HepG2 (cell line): ENCODE data around the gene HIBADH. TPM values are rescaled to one million over a fixed set of nuclear protein-coding genes. Genes with fewer than 3 reads are reported as not detected.

Source experiments
- ATAC-seq: fragments of 200-7000 bp; cut with Tn5 transposase; 3 replicates; pipeline ENCODE4 v1.9.1; 2020; ENCODE audit warnings: mild to moderate bottlenecking, moderate library complexity
- BruUV-seq: library from RNA; stranded (reverse); fragments of 400-500 nt; replicated peaks from 2 replicates; lab custom pipeline; 2021; lab: Mats Ljungman, UMichigan
- CTCF ChIA-PET: fragments of 300-600 bp; formaldehyde crosslinking; extraction: SDS; loops from one replicate; lab custom pipeline; 2021; ENCODE audit warnings: low total read pairs, inconsistent platforms, low intra/inter-chr PET ratio; lab: Yijun Ruan, JAX
- POLR2A ChIA-PET: fragments of 350-600 bp; sonication (Branson Sonifier 250); formaldehyde crosslinking; loops from one replicate; lab custom pipeline; 2020; ENCODE audit warnings: antibody characterized with exemption, inconsistent platforms; lab: Yijun Ruan, JAX
- DNase-seq: peaks from one replicate; pipeline ENCODE4 v3.0.0-alpha.2; 2015; ENCODE audit warnings: low spot score
- FAIRE-seq: peaks from 3 replicates; lab custom pipeline; 2011; peaks lifted over from hg19 to GRCh38; lab: Jason Lieb, UNC
- H2AFZ ChIP-seq: one replicate; pipeline ENCODE4 v1.6.1; 2011; ENCODE audit warnings: low read length, inconsistent platforms
- H3K27ac ChIP-seq: fragments of 300-600 bp; 3 replicates; pipeline ENCODE4 v1.8.0; 2011; ENCODE audit warnings: mixed run types, mild to moderate bottlenecking, mixed read lengths, low read length, inconsistent platforms; ENCODE audit not compliant: insufficient read depth; ENCODE audit errors: extremely low read length
- H3K27me3 ChIP-seq, 2 experiments: fragments of 200-600 bp in 1 of 2; 2 replicates in 1 of 2; 3 replicates in 1 of 2; pipeline versions ENCODE4 v1.6.0 to v1.8.0; 2011; ENCODE audit warnings: low read length in 2 of 2, mild to moderate bottlenecking in 2 of 2, moderate library complexity in 2 of 2, inconsistent platforms in 1 of 2; ENCODE audit not compliant: insufficient read depth in 2 of 2, control insufficient read depth in 1 of 2
- H3K36me3 ChIP-seq, 2 experiments: fragments of 200-600 bp in 1 of 2; replicated peaks in 1 of 2; 2 replicates in 1 of 2; 3 replicates in 1 of 2; pipeline versions ENCODE4 v1.5.1 to v1.8.0; 2011; ENCODE audit warnings: low read length in 2 of 2, inconsistent platforms in 1 of 2; ENCODE audit not compliant: insufficient read depth in 2 of 2, control insufficient read depth in 1 of 2
- H3K4me1 ChIP-seq: 2 replicates; pipeline ENCODE4 v1.5.1; 2012; ENCODE audit warnings: low read length, inconsistent platforms; ENCODE audit not compliant: insufficient read depth
- H3K4me2 ChIP-seq: 2 replicates; pipeline ENCODE4 v1.6.0; 2011; ENCODE audit warnings: low read depth, low read length, inconsistent platforms
- H3K4me3 ChIP-seq, 3 experiments: fragments of 200-600 bp in 1 of 3; sonication (generic), shearing (Covaris generic) in 1 of 3; replicated peaks in 1 of 3; 2 replicates each; pipeline ENCODE4 v1.5.1; 2011 to 2016; ENCODE audit warnings: low read length in 3 of 3, inconsistent platforms in 2 of 3, low read depth in 2 of 3, mild to moderate bottlenecking in 2 of 3, control low read depth in 1 of 3, mixed read lengths in 1 of 3; ENCODE audit not compliant: insufficient read depth in 1 of 3
- H3K79me2 ChIP-seq: one replicate; pipeline ENCODE4 v1.6.1; 2011; ENCODE audit warnings: low read length, inconsistent platforms; ENCODE audit not compliant: insufficient read depth
- H3K9ac ChIP-seq: 2 replicates; pipeline ENCODE4 v1.6.0; 2011; ENCODE audit warnings: mild to moderate bottlenecking, low read depth, low read length, inconsistent platforms; ENCODE audit not compliant: insufficient read depth
- H3K9me3 ChIP-seq: 2 replicates; pipeline ENCODE4 v1.5.1; 2012; ENCODE audit warnings: mild to moderate bottlenecking, low read length
- H4K20me1 ChIP-seq: 2 replicates; pipeline ENCODE4 v1.6.0; 2011; ENCODE audit warnings: inconsistent platforms, mild to moderate bottlenecking, low read length, moderate library complexity; ENCODE audit not compliant: insufficient read depth
- ATF2 ChIP-seq: sonication (generic); formaldehyde crosslinking; IDR thresholded peaks from 2 replicates; pipeline ENCODE4 v1.4.0; 2020; ENCODE audit warnings: missing genetic modification reagents
- HOXA5 ChIP-seq: sonication (generic); formaldehyde crosslinking; IDR thresholded peaks from 2 replicates; pipeline ENCODE4 v1.4.0; 2020; ENCODE audit warnings: missing genetic modification reagents
- HOXA7 ChIP-seq: sonication (generic); formaldehyde crosslinking; IDR thresholded peaks from 2 replicates; pipeline ENCODE4 v1.8.1; 2022; ENCODE audit warnings: mild to moderate bottlenecking, missing genetic modification reagents, moderate library complexity
- KAT7 ChIP-seq: IDR thresholded peaks from 2 replicates; pipeline ENCODE4 v1.6.1; 2018; ENCODE audit warnings: borderline replicate concordance, missing compliant biosample characterization
- KLF15 ChIP-seq: sonication (generic); formaldehyde crosslinking; IDR thresholded peaks from 2 replicates; pipeline ENCODE4 v1.8.1; 2023; ENCODE audit warnings: borderline replicate concordance, mild to moderate bottlenecking, inconsistent platforms, missing genetic modification reagents, mixed read lengths
- MAF1 ChIP-seq: sonication (generic); formaldehyde crosslinking; IDR thresholded peaks from 2 replicates; pipeline ENCODE4 v1.5.0; 2020; ENCODE audit warnings: missing genetic modification reagents, borderline replicate concordance
- MIXL1 ChIP-seq: IDR thresholded peaks from 2 replicates; pipeline ENCODE4 v1.6.1; 2016
- MTF1 ChIP-seq: sonication (generic); formaldehyde crosslinking; IDR thresholded peaks from 2 replicates; pipeline ENCODE4 v1.5.0; 2020; ENCODE audit warnings: missing genetic modification reagents
- PBX2 ChIP-seq: IDR thresholded peaks from 2 replicates; pipeline ENCODE4 v1.6.1; 2016; ENCODE audit warnings: control low read depth
- SOX6 ChIP-seq, 2 experiments: fragments of 450-650 bp in 1 of 2; sonication (generic) in 1 of 2; formaldehyde crosslinking in 1 of 2; IDR thresholded peaks; 2 replicates each; pipeline versions ENCODE4 v1.4.0 to v1.6.1; 2017 to 2020; ENCODE audit warnings: antibody characterized with exemption in 1 of 2, mild to moderate bottlenecking in 1 of 2, missing genetic modification reagents in 1 of 2
- TBX2 ChIP-seq: sonication (generic); formaldehyde crosslinking; IDR thresholded peaks from 2 replicates; pipeline ENCODE4 v1.5.0; 2020; ENCODE audit warnings: missing genetic modification reagents, mild to moderate bottlenecking, borderline replicate concordance
- XRCC5 ChIP-seq: fragments of 200-400 bp; formaldehyde crosslinking; optimal IDR thresholded peaks from 2 replicates; pipeline ENCODE3; 2017; ENCODE audit warnings: mild to moderate bottlenecking, low read length
- ZNF292 ChIP-seq: sonication (generic); formaldehyde crosslinking; IDR thresholded peaks from 2 replicates; pipeline ENCODE4 v1.8.1; 2022; ENCODE audit warnings: mild to moderate bottlenecking, low read depth, missing genetic modification reagents, borderline replicate concordance
- ZNF441 ChIP-seq: sonication (generic); formaldehyde crosslinking; IDR thresholded peaks from 2 replicates; pipeline ENCODE4 v1.7.0; 2021; ENCODE audit warnings: missing genetic modification reagents, borderline replicate concordance
- ZNF704 ChIP-seq: sonication (generic); formaldehyde crosslinking; IDR thresholded peaks from 2 replicates; pipeline ENCODE4 v1.8.1; 2023; ENCODE audit warnings: mild to moderate bottlenecking, inconsistent platforms, moderate library complexity, missing genetic modification reagents, borderline replicate concordance
- ZNF770 ChIP-seq: sonication (generic); formaldehyde crosslinking; IDR thresholded peaks from 2 replicates; pipeline ENCODE4 v1.5.0; 2020; ENCODE audit warnings: mild to moderate bottlenecking, missing genetic modification reagents
- ZSCAN20 ChIP-seq: sonication (generic); formaldehyde crosslinking; IDR thresholded peaks from 2 replicates; pipeline ENCODE4 v1.4.0; 2020; ENCODE audit warnings: missing genetic modification reagents, mild to moderate bottlenecking, borderline replicate concordance
- WGBS: methylation state at CpG from one replicate; pipeline ENCODE4 v1.1.6; 2017; ENCODE audit warnings: low lambda C conversion rate; 5-methylcytosine and 5-hydroxymethylcytosine counted together
- in situ Hi-C: cut with HindIII; loops from 2 replicates; pipeline ENCODE4 v1.10.0; 2017; ENCODE audit warnings: low pct_unique_long_range_greater_than_20kb; ENCODE audit not compliant: extremely low pct_ligation_motif_present
- intact Hi-C: fragments of 100-400 bp; cut with micrococcal nuclease; formaldehyde crosslinking; loops from one replicate; pipeline ENCODE4 v1.10.0; 2022; ENCODE audit not compliant: unreplicated experiment
- polyA plus RNA-seq, 8 experiments: library from polyadenylated mRNA; depleted of rRNA in 3 of 8; stranded (reverse) in 7 of 8; unstranded in 1 of 8; fragments of >200 nt; fragmentation: Illumina TruSeq in 4 of 8; extraction: Trizol in 4 of 8; gene quantifications; 2 replicates each; pipeline versions ENCODE4 v1.2.1 to v1.2.3, GENCODE V29; 2011 to 2016; ENCODE audit warnings: low read depth in 4 of 8, missing spikeins in 1 of 8, mixed read lengths in 1 of 8; ENCODE audit not compliant: insufficient read depth in 1 of 8
- total RNA-seq, 5 experiments: library from RNA; depleted of rRNA; stranded (reverse); fragments of >200 nt; fragmentation: Illumina TruSeq; extraction: Trizol; gene quantifications; 2 replicates each; pipeline ENCODE4 v1.2.3, GENCODE V29; 2016; ENCODE audit warnings: low read depth in 1 of 5

HIBADH gene
- total and polyA plus RNA-seq, 2 of the 13 experiments (the other 11 are each of a cell fraction or from before 2014, with no cell fraction given): 49.9 to 59.5 TPM

GRCh38 chr7:27587429-27587828, 75.3 kb downstream of the HIBADH start:
- DNase-seq: no peak
- no peak for FAIRE-seq
- no peaks in the 10 kb centered on the region for H3K27me3 ChIP-seq
- in situ Hi-C loops: no loop called here
- H3K4me3 ChIP-seq: no peak overlapping the region
- POLR2A ChIA-PET: no interaction called here
- no peaks in the 10 kb centered on the region for H3K9me3 ChIP-seq
- H3K4me2 ChIP-seq: no peak overlapping the region
- CTCF ChIA-PET: no interaction called here
- no peak overlapping the region for H3K9ac ChIP-seq
- no peaks in the 10 kb centered on the region for H3K4me1 ChIP-seq
- intact Hi-C loops: no loop called here
- no TSS peak for BruUV-seq
- no peak for ATAC-seq
- no peak overlapping the region for H2AFZ ChIP-seq
- no peaks in the 10 kb centered on the region for H3K79me2 ChIP-seq
- no peak overlapping the region for H3K27ac ChIP-seq
- TF ChIP-seq XRCC5: no peak
- no peak for TF ChIP-seq SOX6 (IDR thresholded peaks at IDR 0.05)
- no peak for TF ChIP-seq SOX6 (CRISPR knock-in tag; IDR thresholded peaks at IDR 0.05)
- TF ChIP-seq ZNF704 (CRISPR knock-in tag): no peak
- no peak for TF ChIP-seq MTF1 (CRISPR knock-in tag)
- no peak for TF ChIP-seq HOXA7 (CRISPR knock-in tag)
- TF ChIP-seq ZSCAN20 (CRISPR knock-in tag): no peak
- no peak for TF ChIP-seq MIXL1 (CRISPR knock-in tag)
- no peak for TF ChIP-seq ZNF770 (CRISPR knock-in tag)
- no peak for TF ChIP-seq KLF15
- TF ChIP-seq ZNF292 (CRISPR knock-in tag): no peak
- no peak for TF ChIP-seq MAF1 (CRISPR knock-in tag)
- no peak for TF ChIP-seq KAT7
- TF ChIP-seq HOXA5: no peak
- no peak for TF ChIP-seq TBX2 (CRISPR knock-in tag)
- no peak for TF ChIP-seq PBX2 (CRISPR knock-in tag)
- TF ChIP-seq ATF2 (CRISPR knock-in tag): no peak
- no peak for TF ChIP-seq ZNF441 (CRISPR knock-in tag)
- H4K20me1 ChIP-seq: no peaks in the 10 kb centered on the region
- WGBS: 96% methylated on average over 3 of the region's 3 CpGs
- no peaks in the 10 kb centered on the region; a peak in 1 of 5 replicates for H3K36me3 ChIP-seq
